ENCODE results near the gene SH2D3A.
"Not testable (repeated sequence)": the region's sequence is repeated elsewhere in the genome, so short reads cannot be mapped to it uniquely, and the experiment has no call there.

Gene SH2D3A

GRCh38 chr19:6754653-6755463 lies 12.4 kb downstream of the SH2D3A start:
- no peak for FAIRE-seq

- no peak for FAIRE-seq
These were observed 13.1 kb downstream of the SH2D3A start for GRCh38 chr19:6754136-6754535.

- no peak for FAIRE-seq
These were observed 13.8 kb downstream of the SH2D3A start for GRCh38 chr19:6753178-6754031.

GRCh38 chr19:6752256-6753177 lies 14.7 kb downstream of the SH2D3A start:
- FAIRE-seq = no peak

GRCh38 chr19:6751189-6751588 lies 16.0 kb downstream of the SH2D3A start:
- FAIRE-seq = no peak

- FAIRE-seq = no peak
These were observed 17.2 kb downstream of the SH2D3A start for GRCh38 chr19:6750062-6750461.

GRCh38 chr19:6748543-6748942 lies 18.7 kb downstream of the SH2D3A start:
- FAIRE-seq = not testable (repeated sequence)

- FAIRE-seq = no peak
These were observed 21.3 kb downstream of the SH2D3A start for GRCh38 chr19:6745965-6746364.

- FAIRE-seq = no peak
These were observed 22.6 kb downstream of the SH2D3A start for GRCh38 chr19:6744381-6745301.

GRCh38 chr19:6743714-6744380 lies 23.4 kb downstream of the SH2D3A start:
- no peak for FAIRE-seq

GRCh38 chr19:6743066-6743465 lies 24.2 kb downstream of the SH2D3A start:
- no peak for FAIRE-seq

GRCh38 chr19:6740589-6741343 lies 26.5 kb downstream of the SH2D3A start:
- FAIRE-seq = no peak

- FAIRE-seq = no peak
These were observed 27.2 kb downstream of the SH2D3A start for GRCh38 chr19:6739883-6740588.

- no peak for FAIRE-seq
These were observed 27.8 kb downstream of the SH2D3A start, which contains the start of gene TRIP10 for GRCh38 chr19:6739390-6739882. TRIP10 (plus strand) TSS chr19:6739680; CDS start chr19:6739762, 82 bp downstream.

- FAIRE-seq = no peak
These were observed 28.3 kb downstream of the SH2D3A start for GRCh38 chr19:6738787-6739389.

GRCh38 chr19:6737873-6738786 lies 29.1 kb downstream of the SH2D3A start:
- no peak for FAIRE-seq

GRCh38 chr19:6737284-6737872 lies 29.9 kb downstream of the SH2D3A start, which contains the start of gene GPR108:
GPR108 (minus strand) TSS chr19:6737580; CDS start chr19:6737576, 4 bp downstream.
- peak; percentile 100 for FAIRE-seq

Data from endometrium (tissue), 2 donors.